Osteoblast (primary cell): ENCODE data around the gene PTPRN2. TPM values are rescaled to one million over a fixed set of nuclear protein-coding genes. Genes with fewer than 3 reads are reported as not detected.
"Not testable (repeated sequence)": the region's sequence is repeated elsewhere in the genome, so short reads cannot be mapped to it uniquely, and the experiment has no call there.

Experiments used
- DNase-seq: peaks from one replicate; pipeline ENCODE4 v3.0.0; 2011; ENCODE audit warnings: low spot score, mixed read lengths; ENCODE audit not compliant: insufficient read length; ENCODE audit errors: missing footprints
- H2AFZ ChIP-seq: 2 replicates; pipeline ENCODE4 v1.6.0; 2011; ENCODE audit warnings: mild to moderate bottlenecking, low read length
- H3K27ac ChIP-seq: 2 replicates; pipeline ENCODE4 v1.5.1; 2011; ENCODE audit warnings: mild to moderate bottlenecking, low read depth, low read length, moderate library complexity
- H3K27me3 ChIP-seq: 2 replicates; pipeline ENCODE4 v1.6.0; 2012; ENCODE audit warnings: mild to moderate bottlenecking, control low read depth, inconsistent platforms, low read length, moderate library complexity; ENCODE audit not compliant: insufficient read depth
- H3K36me3 ChIP-seq: 2 replicates; pipeline ENCODE4 v1.5.1; 2011; ENCODE audit warnings: mild to moderate bottlenecking, low read length, control low read depth, moderate library complexity; ENCODE audit not compliant: insufficient read depth
- H3K4me1 ChIP-seq: 2 replicates; pipeline ENCODE4 v1.5.1; 2011; ENCODE audit warnings: mild to moderate bottlenecking, low read length, control low read depth, moderate library complexity; ENCODE audit not compliant: insufficient read depth
- H3K4me2 ChIP-seq: 2 replicates; pipeline ENCODE4 v1.6.0; 2011; ENCODE audit warnings: mild to moderate bottlenecking, low read length; ENCODE audit not compliant: insufficient read depth
- H3K4me3 ChIP-seq: fragments of 200-600 bp; sonication (generic); 3 replicates; pipeline ENCODE4 v1.5.1; 2012; ENCODE audit warnings: mild to moderate bottlenecking, low read length, inconsistent platforms; ENCODE audit not compliant: insufficient read depth
- H3K79me2 ChIP-seq: 2 replicates; pipeline ENCODE4 v1.6.0; 2012; ENCODE audit warnings: mild to moderate bottlenecking, low read length, control low read depth, inconsistent platforms; ENCODE audit not compliant: insufficient read depth
- H3K9me3 ChIP-seq: 2 replicates; pipeline ENCODE4 v1.5.1; 2011; ENCODE audit warnings: low read depth, low read length, control low read depth
- H4K20me1 ChIP-seq: 2 replicates; pipeline ENCODE4 v1.6.0; 2012; ENCODE audit warnings: mild to moderate bottlenecking, low read length, control low read depth; ENCODE audit not compliant: insufficient read depth
- CTCF ChIP-seq: IDR thresholded peaks from 2 replicates; pipeline ENCODE4 v1.5.1; 2011; ENCODE audit warnings: mild to moderate bottlenecking, low read depth, low read length, moderate library complexity; ENCODE audit errors: extremely low read depth
- total RNA-seq: library from RNA; depleted of rRNA; stranded (reverse); fragments of >200 nt; gene quantifications from 2 replicates; pipeline ENCODE4 v1.2.3, GENCODE V29; 2012

Gene PTPRN2
- total RNA-seq, 1 donor, result 0.36 TPM

- no peaks in the 10 kb centered on the region for H3K9me3 ChIP-seq
- no peak overlapping the region for H3K4me2 ChIP-seq
- H3K27ac ChIP-seq, result no peak overlapping the region
- H3K4me1 ChIP-seq, result no peaks in the 10 kb centered on the region
- H3K27me3 ChIP-seq, result no peaks in the 10 kb centered on the region
- no peak overlapping the region for H3K4me3 ChIP-seq
- H4K20me1 ChIP-seq, result no peaks in the 10 kb centered on the region
- TF ChIP-seq CTCF, result no peak
- H2AFZ ChIP-seq, result no peak overlapping the region
- H3K36me3 ChIP-seq, result no peaks in the 10 kb centered on the region
- no peaks in the 10 kb centered on the region for H3K79me2 ChIP-seq
- no peak for DNase-seq
Measured at GRCh38 chr7:157735826-157736225, 851.8 kb downstream of the PTPRN2 start.

- no peak for TF ChIP-seq CTCF
- no peaks in the 10 kb centered on the region for H3K4me1 ChIP-seq
- no peak overlapping the region for H3K27ac ChIP-seq
- no peaks in the 10 kb centered on the region for H3K79me2 ChIP-seq
- no peaks in the 10 kb centered on the region for H3K36me3 ChIP-seq
- no peak overlapping the region for H3K4me2 ChIP-seq
- no peak overlapping the region for H3K4me3 ChIP-seq
- H2AFZ ChIP-seq, result no peak overlapping the region
- DNase-seq, result no peak
- no peaks in the 10 kb centered on the region for H3K27me3 ChIP-seq
- no peaks in the 10 kb centered on the region for H4K20me1 ChIP-seq
- no peaks in the 10 kb centered on the region for H3K9me3 ChIP-seq
Measured at GRCh38 chr7:157734676-157735640, 852.7 kb downstream of the PTPRN2 start.

GRCh38 chr7:157733760-157734395, 853.7 kb downstream of the PTPRN2 start:
- H3K27ac ChIP-seq, H3K4me3 ChIP-seq, H3K9me3 ChIP-seq, H2AFZ ChIP-seq, DNase-seq, H3K27me3 ChIP-seq, H3K36me3 ChIP-seq, H4K20me1 ChIP-seq, H3K4me1 ChIP-seq, H3K79me2 ChIP-seq, H3K4me2 ChIP-seq: not testable (repeated sequence)

GRCh38 chr7:157731126-157731525, 856.5 kb downstream of the PTPRN2 start:
- no peak for DNase-seq

More at GRCh38 chr7:157731126-157731525, 856.5 kb downstream of the PTPRN2 start:
- Histone ChIP-seq H3K27ac (no peak overlapping the region), H3K4me1 (no peaks in the 10 kb centered on the region), H3K79me2 (no peaks in the 10 kb centered on the region), H2AFZ (no peak overlapping the region), H3K36me3 (no peaks in the 10 kb centered on the region), H4K20me1 (no peaks in the 10 kb centered on the region), H3K27me3 (no peaks in the 10 kb centered on the region), H3K9me3 (no peaks in the 10 kb centered on the region), H3K4me3 (no peak overlapping the region), H3K4me2 (no peak overlapping the region)
- TF ChIP-seq CTCF, result no peak
